Activated T-cell treated with anti-CD3 and anti-CD28 coated beads, Interleukin-2, amount 50 U/mL, for 4 hours (primary cell): ENCODE data around the gene PLD6. TPM values are rescaled to one million over a fixed set of nuclear protein-coding genes. Genes with fewer than 3 reads are reported as not detected.
"Not testable (repeated sequence)": the region's sequence is repeated elsewhere in the genome, so short reads cannot be mapped to it uniquely, and the experiment has no call there.

Experiments
- ATAC-seq, 2 donors: fragments of 200-7000 bp; cut with Tn5 transposase; one replicate each; pipeline ENCODE4 v1.10.0; 2021
- DNase-seq: peaks from one replicate; pipeline ENCODE4 v3.0.0-alpha.2; 2020
- H3K27me3 Mint-ChIP-seq: one replicate; pipeline ENCODE4 v1.8.0; 2021; ENCODE audit warnings: low read depth, mixed read lengths
- H3K36me3 Mint-ChIP-seq: one replicate; pipeline ENCODE4 v1.8.0; 2022; ENCODE audit warnings: mixed read lengths; ENCODE audit not compliant: insufficient read depth
- H3K4me1 Mint-ChIP-seq: one replicate; pipeline ENCODE4 v1.8.0; 2021; ENCODE audit warnings: low read depth, mixed read lengths
- H3K4me3 Mint-ChIP-seq: one replicate; pipeline ENCODE4 v1.8.0; 2021; ENCODE audit warnings: mild to moderate bottlenecking, moderate library complexity, mixed read lengths
- H3K9me3 Mint-ChIP-seq: one replicate; pipeline ENCODE4 v1.8.0; 2021; ENCODE audit warnings: mixed read lengths
- total RNA-seq, 3 donors: library from RNA; stranded (reverse); gene quantifications; one replicate each; pipeline ENCODE4 v1.2.1, GENCODE V29; 2021

The PLD6 gene
- total RNA-seq, 3 donors from 2014 or later: 27.4 to 38.3 (median 32.7) TPM

- DNase-seq (no peak), ATAC-seq (no peak)
- Mint-ChIP-seq H3K27me3 (no peaks in the 10 kb centered on the region), H3K4me1 (peaks cover 48% of the 10 kb centered on the region), H3K4me3 (no peak overlapping the region), H3K36me3 (peaks cover 36% of the 10 kb centered on the region), H3K9me3 (no peaks in the 10 kb centered on the region)
Measured at GRCh38 chr17:17169396-17169795, 36.7 kb downstream of the PLD6 start.

GRCh38 chr17:17168401-17168800 is 37.7 kb downstream of the PLD6 start:
- no peaks in the 10 kb centered on the region for H3K9me3 Mint-ChIP-seq
- H3K4me3 Mint-ChIP-seq: no peak overlapping the region
- peaks cover 43% of the 10 kb centered on the region for H3K4me1 Mint-ChIP-seq
- no peak for ATAC-seq
- peaks cover 36% of the 10 kb centered on the region for H3K36me3 Mint-ChIP-seq
- H3K27me3 Mint-ChIP-seq: no peaks in the 10 kb centered on the region
- DNase-seq: no peak

- no peak overlapping the region for H3K4me3 Mint-ChIP-seq
- DNase-seq (no peak), ATAC-seq (no peak)
- no peaks in the 10 kb centered on the region for H3K9me3 Mint-ChIP-seq
- H3K4me1 Mint-ChIP-seq: peaks cover 40% of the 10 kb centered on the region
- no peaks in the 10 kb centered on the region for H3K27me3 Mint-ChIP-seq
- peaks cover 39% of the 10 kb centered on the region for H3K36me3 Mint-ChIP-seq
Measured at GRCh38 chr17:17167986-17168385, 38.1 kb downstream of the PLD6 start.

- H3K4me1 Mint-ChIP-seq: peaks cover 34% of the 10 kb centered on the region
- peaks cover 36% of the 10 kb centered on the region for H3K36me3 Mint-ChIP-seq
- no peaks in the 10 kb centered on the region for H3K9me3 Mint-ChIP-seq
- ATAC-seq: no peak
- no peak overlapping the region for H3K4me3 Mint-ChIP-seq
- DNase-seq: no peak
- no peaks in the 10 kb centered on the region for H3K27me3 Mint-ChIP-seq
Measured at GRCh38 chr17:17167356-17167755, 38.8 kb downstream of the PLD6 start.

- Mint-ChIP-seq H3K36me3 (peaks cover 35% of the 10 kb centered on the region), H3K9me3 (no peaks in the 10 kb centered on the region), H3K4me1 (peaks cover 26% of the 10 kb centered on the region), H3K4me3 (no peak overlapping the region), H3K27me3 (no peaks in the 10 kb centered on the region)
- no peak for DNase-seq
- ATAC-seq: no peak
Measured at GRCh38 chr17:17166446-17166845, 39.7 kb downstream of the PLD6 start.

GRCh38 chr17:17165666-17166308 is 40.3 kb downstream of the PLD6 start:
- DNase-seq (no peak), ATAC-seq (no peak)
- peaks cover 35% of the 10 kb centered on the region for H3K36me3 Mint-ChIP-seq
- H3K9me3 Mint-ChIP-seq: no peaks in the 10 kb centered on the region
- peaks cover 20% of the 10 kb centered on the region for H3K4me1 Mint-ChIP-seq
- H3K27me3 Mint-ChIP-seq: no peaks in the 10 kb centered on the region
- H3K4me3 Mint-ChIP-seq: no peak overlapping the region

- ATAC-seq: no peak
- no peak overlapping the region for H3K4me3 Mint-ChIP-seq
- H3K36me3 Mint-ChIP-seq: peaks cover 39% of the 10 kb centered on the region
Measured at GRCh38 chr17:17164676-17165075, 41.5 kb downstream of the PLD6 start.

GRCh38 chr17:17164156-17164555 is 42.0 kb downstream of the PLD6 start:
- peaks cover 42% of the 10 kb centered on the region for H3K36me3 Mint-ChIP-seq
- DNase-seq: no peak
- H3K9me3 Mint-ChIP-seq: no peaks in the 10 kb centered on the region
- no peak for ATAC-seq
- peaks cover 10% of the 10 kb centered on the region for H3K4me1 Mint-ChIP-seq
- H3K4me3 Mint-ChIP-seq: no peak overlapping the region
- no peaks in the 10 kb centered on the region for H3K27me3 Mint-ChIP-seq

More at GRCh38 chr17:17164676-17165075, 41.5 kb downstream of the PLD6 start:
- H3K4me1 Mint-ChIP-seq: peaks cover 12% of the 10 kb centered on the region
- H3K9me3 Mint-ChIP-seq: no peaks in the 10 kb centered on the region
- no peak for DNase-seq
- H3K27me3 Mint-ChIP-seq: no peaks in the 10 kb centered on the region

GRCh38 chr17:17161759-17162158 is 44.4 kb downstream of the PLD6 start:
- Mint-ChIP-seq H3K4me3 (no peak overlapping the region), H3K9me3 (no peaks in the 10 kb centered on the region), H3K4me1 (no peaks in the 10 kb centered on the region), H3K36me3 (peaks cover 34% of the 10 kb centered on the region), H3K27me3 (no peaks in the 10 kb centered on the region)
- DNase-seq (no peak), ATAC-seq (no peak)

- H3K9me3 Mint-ChIP-seq: no peaks in the 10 kb centered on the region
- H3K4me1 Mint-ChIP-seq: no peaks in the 10 kb centered on the region
- ATAC-seq (no peak), DNase-seq (no peak)
- no peaks in the 10 kb centered on the region for H3K27me3 Mint-ChIP-seq
- peaks cover 37% of the 10 kb centered on the region for H3K36me3 Mint-ChIP-seq
- no peak overlapping the region for H3K4me3 Mint-ChIP-seq
Measured at GRCh38 chr17:17161121-17161520, 45.0 kb downstream of the PLD6 start.

- peaks cover 9% of the 10 kb centered on the region for H3K4me1 Mint-ChIP-seq
- no peaks in the 10 kb centered on the region for H3K9me3 Mint-ChIP-seq
- no peak for DNase-seq
- H3K27me3 Mint-ChIP-seq: no peaks in the 10 kb centered on the region
- no peak for ATAC-seq
- H3K36me3 Mint-ChIP-seq: peaks cover 34% of the 10 kb centered on the region
- no peak overlapping the region for H3K4me3 Mint-ChIP-seq
Measured at GRCh38 chr17:17159571-17159970, 46.6 kb downstream of the PLD6 start.

GRCh38 chr17:17158506-17158905 is 47.6 kb downstream of the PLD6 start:
- H3K4me1 Mint-ChIP-seq: peaks cover 20% of the 10 kb centered on the region
- not testable (repeated sequence) for DNase-seq, H3K27me3 Mint-ChIP-seq, H3K9me3 Mint-ChIP-seq, H3K4me3 Mint-ChIP-seq, ATAC-seq
- H3K36me3 Mint-ChIP-seq: peaks cover 38% of the 10 kb centered on the region

GRCh38 chr17:17157041-17157440 is 49.1 kb downstream of the PLD6 start:
- Mint-ChIP-seq H3K36me3 (peaks cover 38% of the 10 kb centered on the region), H3K27me3 (no peaks in the 10 kb centered on the region), H3K4me1 (peaks cover 33% of the 10 kb centered on the region), H3K9me3 (no peaks in the 10 kb centered on the region), H3K4me3 (no peak overlapping the region)
- ATAC-seq (no peak), DNase-seq (no peak)

GRCh38 chr17:17156511-17156910 is 49.6 kb downstream of the PLD6 start:
- no peak for ATAC-seq
- Mint-ChIP-seq H3K27me3 (no peaks in the 10 kb centered on the region), H3K36me3 (peaks cover 38% of the 10 kb centered on the region), H3K4me3 (no peak overlapping the region), H3K9me3 (no peaks in the 10 kb centered on the region), H3K4me1 (peaks cover 37% of the 10 kb centered on the region)
- no peak for DNase-seq

GRCh38 chr17:17156107-17156506 is 50.0 kb downstream of the PLD6 start:
- Mint-ChIP-seq H3K27me3 (no peaks in the 10 kb centered on the region), H3K36me3 (peaks cover 36% of the 10 kb centered on the region)
- no peak for ATAC-seq

More at GRCh38 chr17:17156107-17156506, 50.0 kb downstream of the PLD6 start:
- Mint-ChIP-seq H3K9me3 (no peaks in the 10 kb centered on the region), H3K4me1 (peaks cover 39% of the 10 kb centered on the region), H3K4me3 (no peak overlapping the region)
- no peak for DNase-seq
